Tibial nerve (tissue), 4 donors: Measurements from ENCODE around the gene CMIP.

Source experiments
- EP300 ChIP-seq, 2 donors: sonication (generic); formaldehyde crosslinking; IDR thresholded peaks; one replicate each; pipeline ENCODE4 v1.6.1; 2017; ENCODE audit warnings: antibody characterized with exemption in 2 of 2, mild to moderate bottlenecking in 1 of 2
- POLR2A ChIP-seq, 2 donors: fragments of 450-650 bp; IDR thresholded peaks; one replicate each; pipeline ENCODE4 v1.6.1; 2017; ENCODE audit warnings: antibody characterized with exemption in 2 of 2, mild to moderate bottlenecking in 2 of 2, moderate library complexity in 2 of 2
- TF ChIP-seq, protein P1 (sequence below), 5 experiments: fragments of 200-600 bp in 3 of 5; fragments of 450-650 bp in 2 of 5; sonication (generic) in 3 of 5; IDR thresholded peaks; one replicate each; pipeline ENCODE4 v1.5.1; 2016 to 2019; ENCODE audit warnings: antibody characterized with exemption in 5 of 5, mild to moderate bottlenecking in 3 of 5, moderate library complexity in 2 of 5

- TF ChIP-seq POLR2A (IDR thresholded peaks at IDR 0.05) (no peak), EP300 (IDR thresholded peaks at IDR 0.05) (no peak)
- TF ChIP-seq, protein P1, sequence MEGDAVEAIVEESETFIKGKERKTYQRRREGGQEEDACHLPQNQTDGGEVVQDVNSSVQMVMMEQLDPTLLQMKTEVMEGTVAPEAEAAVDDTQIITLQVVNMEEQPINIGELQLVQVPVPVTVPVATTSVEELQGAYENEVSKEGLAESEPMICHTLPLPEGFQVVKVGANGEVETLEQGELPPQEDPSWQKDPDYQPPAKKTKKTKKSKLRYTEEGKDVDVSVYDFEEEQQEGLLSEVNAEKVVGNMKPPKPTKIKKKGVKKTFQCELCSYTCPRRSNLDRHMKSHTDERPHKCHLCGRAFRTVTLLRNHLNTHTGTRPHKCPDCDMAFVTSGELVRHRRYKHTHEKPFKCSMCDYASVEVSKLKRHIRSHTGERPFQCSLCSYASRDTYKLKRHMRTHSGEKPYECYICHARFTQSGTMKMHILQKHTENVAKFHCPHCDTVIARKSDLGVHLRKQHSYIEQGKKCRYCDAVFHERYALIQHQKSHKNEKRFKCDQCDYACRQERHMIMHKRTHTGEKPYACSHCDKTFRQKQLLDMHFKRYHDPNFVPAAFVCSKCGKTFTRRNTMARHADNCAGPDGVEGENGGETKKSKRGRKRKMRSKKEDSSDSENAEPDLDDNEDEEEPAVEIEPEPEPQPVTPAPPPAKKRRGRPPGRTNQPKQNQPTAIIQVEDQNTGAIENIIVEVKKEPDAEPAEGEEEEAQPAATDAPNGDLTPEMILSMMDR (IDR thresholded peaks at IDR 0.05): no peak
Measured at GRCh38 chr16:81562926-81563325, 118.3 kb downstream of the CMIP start.
